ENCODE data around the gene SLC16A5.

DNA sequence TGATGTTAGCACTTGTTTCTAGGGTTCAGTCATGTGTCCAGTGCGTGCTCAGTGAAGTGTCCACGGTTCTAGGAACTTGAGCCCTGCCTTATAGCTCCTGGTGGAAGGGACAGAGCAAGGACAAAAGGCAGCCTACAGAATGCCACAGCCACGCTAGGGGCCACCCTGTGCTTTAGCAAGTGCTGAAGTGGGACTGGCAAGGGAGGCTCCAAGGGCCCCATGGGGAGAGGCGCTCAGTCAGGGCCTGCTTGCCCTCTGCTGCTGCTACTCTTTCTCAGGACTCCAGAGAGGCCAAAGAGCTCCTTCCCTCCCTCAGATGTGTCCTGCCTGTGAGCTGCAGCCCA, 37.0 kb downstream of the SLC16A5 start:
- TF ChIP-seq, protein P1, sequence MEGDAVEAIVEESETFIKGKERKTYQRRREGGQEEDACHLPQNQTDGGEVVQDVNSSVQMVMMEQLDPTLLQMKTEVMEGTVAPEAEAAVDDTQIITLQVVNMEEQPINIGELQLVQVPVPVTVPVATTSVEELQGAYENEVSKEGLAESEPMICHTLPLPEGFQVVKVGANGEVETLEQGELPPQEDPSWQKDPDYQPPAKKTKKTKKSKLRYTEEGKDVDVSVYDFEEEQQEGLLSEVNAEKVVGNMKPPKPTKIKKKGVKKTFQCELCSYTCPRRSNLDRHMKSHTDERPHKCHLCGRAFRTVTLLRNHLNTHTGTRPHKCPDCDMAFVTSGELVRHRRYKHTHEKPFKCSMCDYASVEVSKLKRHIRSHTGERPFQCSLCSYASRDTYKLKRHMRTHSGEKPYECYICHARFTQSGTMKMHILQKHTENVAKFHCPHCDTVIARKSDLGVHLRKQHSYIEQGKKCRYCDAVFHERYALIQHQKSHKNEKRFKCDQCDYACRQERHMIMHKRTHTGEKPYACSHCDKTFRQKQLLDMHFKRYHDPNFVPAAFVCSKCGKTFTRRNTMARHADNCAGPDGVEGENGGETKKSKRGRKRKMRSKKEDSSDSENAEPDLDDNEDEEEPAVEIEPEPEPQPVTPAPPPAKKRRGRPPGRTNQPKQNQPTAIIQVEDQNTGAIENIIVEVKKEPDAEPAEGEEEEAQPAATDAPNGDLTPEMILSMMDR (IDR thresholded peaks at IDR 0.05; ENCODE audit: borderline replicate concordance, extremely low read depth, low read length, poor library complexity, severe bottlenecking), result no peak
- TF ChIP-seq EZH2 (IDR thresholded peaks at IDR 0.05; ENCODE audit: borderline replicate concordance, low read depth, low read length, severe bottlenecking), result no peak

Measured in DND-41 (cell line).